K562 treated with DMSO at 1 percent for 24 hours (cell line): ENCODE results near the gene RPL27. TPM values are rescaled to one million over a fixed set of nuclear protein-coding genes. Genes with fewer than 3 reads are reported as not detected.

ENCODE experiments used
- total RNA-seq: library from RNA; unstranded; fragments of 300-600 nt; gene quantifications from 2 replicates; pipeline ENCODE4 v1.2.3, GENCODE V29; 2022; ENCODE audit warnings: low read depth; ENCODE audit not compliant: insufficient read depth

The RPL27 gene
- 4,273 and 4,634 TPM in 2 replicates for total RNA-seq

GRCh38 chr17:42997984-42998938, at the start of gene RPL27:
TSS of gene RPL27 (plus strand) at chr17:42998419. CDS start at chr17:42998751, 332 bp downstream.

DNA sequence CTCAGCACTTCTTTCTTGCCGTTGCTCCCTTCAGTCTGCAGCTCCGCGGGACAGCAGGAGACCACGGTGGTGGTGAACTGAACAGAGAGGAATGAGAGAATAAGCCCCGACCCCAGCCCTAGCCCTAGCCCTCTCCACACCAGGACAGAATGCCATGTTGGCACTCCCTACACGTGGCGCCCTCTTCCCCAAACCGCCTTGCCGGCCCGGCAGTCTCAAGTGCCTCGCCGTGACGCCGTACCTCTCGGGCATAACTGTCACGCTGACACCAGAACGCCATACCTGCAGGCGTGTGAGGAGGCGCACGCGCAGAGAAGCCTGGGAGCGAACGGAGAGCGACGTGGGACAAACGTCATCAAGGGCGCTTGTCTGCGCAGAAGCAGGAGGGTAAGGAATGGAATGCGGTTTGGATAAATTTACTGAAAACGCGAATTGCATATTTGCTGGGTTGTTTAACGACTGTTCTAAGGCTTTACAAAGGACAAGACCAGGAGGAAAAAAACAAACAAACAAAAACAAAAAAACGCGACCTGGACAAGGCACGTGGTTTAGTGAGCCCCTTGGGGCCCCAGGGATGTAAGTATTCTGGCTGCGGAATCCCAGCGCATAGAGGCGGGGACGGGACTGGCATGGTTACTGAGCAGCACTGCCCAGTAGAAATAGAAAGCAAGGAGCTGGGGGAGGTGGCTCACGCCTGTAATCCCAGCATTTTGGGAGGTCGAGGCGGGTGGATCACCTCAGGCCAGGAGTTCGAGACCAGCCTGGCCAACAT, 33.9 kb upstream of the RPL27 start, which contains the start of gene AARSD1:
Gene AARSD1 (minus strand): TSS at position 294 of the 772 bp plus-strand sequence. CDS start 14 bp downstream, at position 280.

DNA sequence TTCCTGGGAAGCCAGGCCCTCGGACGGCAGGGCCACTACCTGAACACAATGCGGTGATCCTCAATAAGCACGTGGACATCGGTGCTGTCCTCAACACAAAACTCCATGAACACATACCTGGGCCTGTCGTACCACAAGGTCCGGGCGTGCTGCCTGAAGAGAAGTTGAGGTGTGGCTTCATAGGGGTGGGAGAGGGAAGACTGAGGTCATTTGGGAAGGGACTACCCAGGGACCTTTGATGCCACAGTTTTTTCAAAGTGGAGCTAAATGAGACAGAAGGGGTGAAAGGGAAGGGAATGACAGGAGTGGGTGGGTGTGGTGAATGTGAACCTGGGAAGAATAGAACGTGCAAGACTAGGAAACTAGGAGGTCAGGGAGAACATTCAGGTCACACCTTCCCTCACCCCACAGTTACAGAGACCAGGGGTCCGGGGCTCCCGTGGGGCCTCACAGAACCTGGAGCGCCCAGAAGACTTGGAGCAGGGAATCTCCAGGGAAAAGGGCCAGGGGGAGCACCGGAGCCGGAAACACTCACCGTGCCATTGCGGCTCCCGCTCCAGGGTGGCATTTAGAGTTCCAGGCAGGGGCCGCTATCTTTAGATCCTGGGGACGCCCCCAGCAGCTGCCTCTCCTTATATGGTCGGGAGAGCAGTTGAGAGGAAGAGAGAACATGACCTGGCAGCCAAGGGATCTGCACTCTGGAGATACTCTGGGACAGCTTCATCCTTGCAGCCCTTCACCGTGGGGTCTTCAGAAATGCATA, 18.5 kb upstream of the RPL27 start, which contains the start of gene PTGES3L:
Gene PTGES3L (minus strand): TSS at position 570 of the 763 bp plus-strand sequence. CDS start 27 bp downstream, at position 543.

DNA sequence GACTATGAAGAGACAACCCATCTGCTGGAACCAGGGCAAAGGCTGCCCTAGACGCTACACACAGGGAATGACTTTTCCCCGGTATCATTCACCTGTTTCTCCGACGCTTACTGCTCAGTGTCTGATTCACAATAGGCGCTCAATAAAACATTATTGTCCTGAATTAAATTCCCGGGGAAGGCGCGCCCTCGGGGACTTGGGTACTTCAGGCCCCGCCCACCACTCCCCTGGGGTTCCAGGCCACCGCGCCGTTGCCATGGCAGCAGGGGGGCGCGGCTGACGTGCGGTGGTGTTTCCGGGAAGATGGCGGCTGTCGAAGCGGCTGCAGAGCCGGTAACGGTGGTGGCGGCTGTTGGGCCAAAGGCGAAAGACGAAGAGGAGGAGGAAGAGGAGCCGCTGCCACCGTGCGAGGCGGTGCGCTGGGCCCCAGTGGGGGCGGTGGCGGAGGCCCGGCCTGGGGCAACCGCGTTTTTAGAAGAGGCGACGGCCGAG, 17.9 kb upstream of the RPL27 start, which contains the start of gene RUNDC1:
Gene RUNDC1 (plus strand): TSS at position 292 of the 492 bp plus-strand sequence. CDS start 12 bp downstream, at position 304.

DNA sequence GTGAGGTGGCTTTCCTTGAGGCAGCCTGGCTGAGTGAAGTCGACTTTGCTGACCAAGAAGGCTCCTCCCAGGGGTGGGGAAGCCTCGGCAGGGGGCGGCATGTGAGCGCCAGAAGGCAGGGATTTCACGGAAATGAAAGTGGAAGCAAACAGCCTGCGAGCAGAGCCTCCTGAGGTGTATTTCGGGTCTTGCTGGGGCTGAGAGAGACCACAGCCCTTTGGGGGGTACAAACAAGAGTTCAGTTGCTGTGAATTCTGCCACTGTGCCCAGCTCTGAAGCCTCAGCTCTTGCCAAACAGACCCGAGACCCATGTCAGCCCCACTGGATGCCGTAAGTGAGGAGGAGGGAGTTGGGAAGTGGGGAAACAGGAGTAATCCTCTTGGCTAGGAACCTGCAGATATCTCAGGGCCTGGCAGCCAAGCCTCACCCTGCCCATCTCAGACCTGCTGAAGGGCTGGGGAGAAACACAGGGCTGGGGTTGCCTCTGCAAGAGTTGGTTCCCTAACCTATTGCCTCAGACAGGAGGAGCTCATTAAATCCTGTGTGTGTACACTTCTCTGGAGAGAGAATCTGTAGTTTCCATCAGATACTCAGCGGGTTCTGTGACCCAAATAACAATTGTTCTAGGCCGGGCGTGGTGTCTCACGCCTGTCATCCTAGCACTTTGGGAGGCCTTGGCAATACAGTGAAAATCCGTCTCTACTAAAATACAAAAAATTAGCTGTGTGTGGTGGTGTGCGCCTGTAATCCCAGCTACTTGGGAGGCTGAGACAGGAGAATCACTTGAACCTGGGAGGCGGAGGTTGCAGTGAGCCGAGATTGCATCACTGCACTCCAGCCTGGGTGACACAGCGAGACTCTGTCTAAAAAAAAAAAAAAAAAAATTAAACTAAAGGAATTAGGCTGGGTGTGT, 8.7 kb downstream of the RPL27 start, which contains the start of gene IFI35:
Gene IFI35 (plus strand): TSS at position 146 of the 913 bp plus-strand sequence. CDS start 164 bp downstream, at position 310.

GRCh38 chr17:43021741-43022512, 23.7 kb downstream of the RPL27 start, which contains the start of gene VAT1:
TSS of gene VAT1 (minus strand) at chr17:43022385. CDS start at chr17:43022322, 63 bp downstream.

DNA sequence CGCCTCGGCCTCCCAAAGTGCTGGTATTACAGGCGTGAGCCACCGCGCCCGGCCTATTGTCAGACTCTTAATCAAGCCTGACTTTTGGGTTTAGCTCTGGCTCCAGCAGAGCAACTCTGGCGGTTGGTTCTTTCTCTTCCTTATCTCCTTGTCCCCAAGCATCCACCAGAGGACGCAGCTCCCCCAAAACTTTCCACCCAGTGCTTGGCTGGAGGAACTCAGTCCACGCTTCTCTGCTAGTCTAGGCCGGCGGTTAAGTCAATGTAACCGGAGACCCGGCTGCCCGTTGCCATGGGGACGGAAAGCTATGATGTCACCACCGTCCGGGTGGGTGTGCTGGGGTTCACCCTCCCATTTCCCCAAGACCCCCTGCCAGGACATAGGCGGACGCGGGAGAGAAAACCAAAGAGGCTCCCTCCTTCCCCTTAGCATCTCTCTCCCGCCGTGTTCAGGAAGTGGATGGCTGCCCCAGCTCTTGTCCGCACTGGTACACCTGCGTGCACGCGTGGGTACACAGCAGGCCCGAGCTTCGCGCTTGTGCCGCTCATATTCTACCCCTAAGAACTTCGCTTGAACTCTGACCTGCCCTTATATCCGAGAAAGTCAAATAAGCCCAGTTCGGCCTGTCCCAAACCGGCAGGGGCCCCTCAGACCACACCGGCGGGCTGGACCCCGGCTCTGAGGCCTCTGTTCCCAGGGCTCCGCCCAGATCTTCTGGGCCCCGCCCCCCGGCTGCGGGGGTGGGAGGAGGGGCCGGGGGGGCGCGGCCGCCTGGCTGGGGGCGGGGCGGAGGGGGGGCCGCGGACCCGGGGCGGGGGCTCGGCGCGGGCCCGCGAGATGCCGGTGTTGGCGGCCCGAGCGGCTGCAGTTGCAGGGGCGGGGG, 26.4 kb downstream of the RPL27 start, which contains the start of gene RND2:
Gene RND2 (plus strand): TSS at position 825 of the 883 bp plus-strand sequence. CDS start 117 bp downstream, outside the sequence.

Other genes with a start within 250 kb of the RPL27 start
- not detected in 2 replicates for gene RAMP2, start 237.2 kb upstream of the RPL27 start, total RNA-seq
- gene VPS25, start 225.0 kb upstream of the RPL27 start, total RNA-seq = 155 and 161 TPM in 2 replicates
- 6.2 and 6.8 TPM in 2 replicates for gene WNK4, start 217.8 kb upstream of the RPL27 start, total RNA-seq
- gene COA3, start 199.7 kb upstream of the RPL27 start, total RNA-seq = 66.2 and 80.9 TPM in 2 replicates
- gene CNTD1, start 199.6 kb upstream of the RPL27 start, total RNA-seq = 0.37 and 0.80 TPM in 2 replicates
- 39.2 and 41.3 TPM in 2 replicates for gene BECN1, start 174.1 kb upstream of the RPL27 start, total RNA-seq
- gene PSME3, start 165.0 kb upstream of the RPL27 start, total RNA-seq = 115 and 117 TPM in 2 replicates
- gene AOC2, start 153.8 kb upstream of the RPL27 start, total RNA-seq = 2.2 and 2.9 TPM in 2 replicates
- 1.7 and 2.0 TPM in 2 replicates for gene AOC3, start 147.2 kb upstream of the RPL27 start, total RNA-seq
- gene G6PC1, start 97.6 kb upstream of the RPL27 start, total RNA-seq = not detected in 2 replicates
- 23.9 and 24.7 TPM in 2 replicates for gene AARSD1, start 34.0 kb upstream of the RPL27 start, total RNA-seq
- 0.73 and 1.0 TPM in 2 replicates for gene PTGES3L, start 18.3 kb upstream of the RPL27 start, total RNA-seq
- gene RUNDC1, start 17.9 kb upstream of the RPL27 start, total RNA-seq = 17.0 and 19.9 TPM in 2 replicates
- 75.5 and 79.6 TPM in 2 replicates for gene IFI35, start 8.4 kb downstream of the RPL27 start, total RNA-seq
- gene VAT1, start 24.0 kb downstream of the RPL27 start, total RNA-seq = 429 and 434 TPM in 2 replicates
- gene RND2, start 26.8 kb downstream of the RPL27 start, total RNA-seq = 4.0 and 5.1 TPM in 2 replicates
- gene BRCA1, start 126.9 kb downstream of the RPL27 start, total RNA-seq = 52.4 and 56.6 TPM in 2 replicates
- gene NBR1, start 172.8 kb downstream of the RPL27 start, total RNA-seq = 51.0 and 56.7 TPM in 2 replicates
- gene TMEM106A, start 213.5 kb downstream of the RPL27 start, total RNA-seq = 0.07 and 0.19 TPM in 2 replicates
- not detected in 2 replicates for gene CCDC200, start 230.2 kb downstream of the RPL27 start, total RNA-seq
- not detected in 2 replicates for gene RNU2-1, start 235.6 kb downstream of the RPL27 start, total RNA-seq